ENCODE results near the gene DBN1. TPM values are rescaled to one million over a fixed set of nuclear protein-coding genes. Genes with fewer than 3 reads are reported as not detected.

The DBN1 gene
- total RNA-seq, 1 experiment from 2014 or later, result 29.1 TPM

DNA sequence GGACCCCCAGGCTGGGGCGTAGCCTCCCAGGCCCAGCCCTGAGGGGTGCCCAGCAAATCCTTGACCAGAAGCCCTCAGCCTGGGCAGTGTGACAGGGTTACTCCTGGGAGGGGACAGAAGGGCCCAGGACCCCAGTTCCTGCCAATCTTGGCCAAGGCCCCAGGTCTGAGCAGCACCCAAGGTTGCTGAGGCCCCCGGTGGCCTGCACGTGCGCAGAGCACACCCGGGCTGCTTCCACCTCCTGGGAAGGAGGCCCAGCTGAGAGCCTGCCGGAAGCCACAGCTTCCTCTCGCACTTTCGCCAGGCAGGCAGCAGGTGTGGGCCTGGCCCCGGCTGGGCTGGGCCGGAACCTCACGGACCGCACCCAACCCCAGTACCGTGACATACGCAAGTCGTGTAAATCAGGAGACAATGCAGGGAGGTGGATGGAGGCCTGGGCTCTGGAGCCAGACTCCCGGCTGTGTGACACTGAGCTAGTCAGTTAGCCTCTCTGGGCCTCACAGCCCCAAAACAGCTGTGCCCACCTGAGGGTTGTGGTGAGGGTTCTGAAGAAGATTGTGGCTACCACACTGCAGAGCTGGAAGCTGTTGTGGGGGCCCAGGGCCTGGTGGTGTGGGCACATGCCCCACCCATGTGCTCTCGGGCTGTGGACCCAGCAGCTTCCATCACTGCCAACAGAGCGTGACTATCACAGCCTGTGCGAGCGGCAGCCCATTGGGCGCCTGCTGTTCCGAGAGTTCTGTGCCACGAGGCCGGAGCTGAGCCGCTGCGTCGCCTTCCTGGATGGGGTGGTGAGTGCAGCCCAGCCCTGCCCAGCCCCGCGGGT is 41.9 kb downstream of the DBN1 start:
- peak; percentile 80 for DNase-seq
- H3K79me2 ChIP-seq (ENCODE audit: low read length), result peaks cover 49% of the 10 kb centered on the region

DNA sequence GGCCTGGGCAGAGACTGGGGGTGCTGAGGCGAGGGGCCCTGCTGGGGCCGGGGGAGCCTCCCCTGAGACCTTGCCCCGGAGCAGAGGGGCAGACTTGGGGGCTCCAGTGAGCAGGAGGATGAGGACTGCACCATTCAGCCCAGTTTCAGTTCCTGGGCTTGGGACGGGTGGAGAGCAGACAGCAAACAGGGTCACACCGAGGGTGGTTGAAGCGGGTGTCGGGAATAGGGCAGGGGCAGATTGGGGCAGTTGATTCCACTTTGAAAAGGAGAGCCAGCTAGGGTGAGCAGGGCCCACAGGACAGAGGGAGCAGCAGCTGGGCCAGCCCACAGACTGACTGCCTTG is 42.5 kb downstream of the DBN1 start:
- no peaks in the 10 kb centered on the region for H3K9me3 ChIP-seq (ENCODE audit: low read length)
- peak overlapping the region; percentile 95 for H3K4me2 ChIP-seq (ENCODE audit: low read depth, low read length, poor library complexity, severe bottlenecking)
- peak overlapping the region; percentile 90; the same call in 1 of the 2 replicates for H3K4me3 ChIP-seq (ENCODE audit: low read length)
- H3K27ac ChIP-seq (ENCODE audit: low read length), result peak overlapping the region; percentile 84
- peak; percentile 55 for DNase-seq
- peaks cover 49% of the 10 kb centered on the region for H3K79me2 ChIP-seq (ENCODE audit: low read length)
- peaks cover 50% of the 10 kb centered on the region for H3K4me1 ChIP-seq (ENCODE audit: low read length)
- no peaks in the 10 kb centered on the region for H3K9me2 ChIP-seq (replicated peaks; ENCODE audit: insufficient read depth, low read length)
- peaks cover 20% of the 10 kb centered on the region; the same call in 1 of the 2 replicates for H4K20me1 ChIP-seq (ENCODE audit: insufficient read depth, low read depth, low read length)
- no peak overlapping the region for H2AFZ ChIP-seq (ENCODE audit: low read length)
- H3K36me3 ChIP-seq (ENCODE audit: insufficient read depth, low read length), result peaks cover 27% of the 10 kb centered on the region
- no peaks in the 10 kb centered on the region for H3K27me3 ChIP-seq (ENCODE audit: low read length)
- H3K9ac ChIP-seq (ENCODE audit: low read length), result peak overlapping the region; percentile 92

More for the DNA sequence above, 41.9 kb downstream of the DBN1 start:
- no peaks in the 10 kb centered on the region for H3K27me3 ChIP-seq (ENCODE audit: low read length)
- H3K4me2 ChIP-seq (ENCODE audit: low read depth, low read length, poor library complexity, severe bottlenecking), result peak overlapping the region; percentile 95
- H2AFZ ChIP-seq (ENCODE audit: low read length), result no peak overlapping the region
- H3K4me1 ChIP-seq (ENCODE audit: low read length), result peaks cover 49% of the 10 kb centered on the region
- H4K20me1 ChIP-seq (ENCODE audit: insufficient read depth, low read depth, low read length), result peaks cover 20% of the 10 kb centered on the region; the same call in 1 of the 2 replicates
- peaks cover 27% of the 10 kb centered on the region for H3K36me3 ChIP-seq (ENCODE audit: insufficient read depth, low read length)
- H3K9ac ChIP-seq (ENCODE audit: low read length), result peak overlapping the region; percentile 92
- H3K27ac ChIP-seq (ENCODE audit: low read length), result peak overlapping the region; percentile 84
- no peaks in the 10 kb centered on the region for H3K9me2 ChIP-seq (replicated peaks; ENCODE audit: insufficient read depth, low read length)
- peak overlapping the region; percentile 90; the same call in 1 of the 2 replicates for H3K4me3 ChIP-seq (ENCODE audit: low read length)
- H3K9me3 ChIP-seq (ENCODE audit: low read length), result no peaks in the 10 kb centered on the region

DNA sequence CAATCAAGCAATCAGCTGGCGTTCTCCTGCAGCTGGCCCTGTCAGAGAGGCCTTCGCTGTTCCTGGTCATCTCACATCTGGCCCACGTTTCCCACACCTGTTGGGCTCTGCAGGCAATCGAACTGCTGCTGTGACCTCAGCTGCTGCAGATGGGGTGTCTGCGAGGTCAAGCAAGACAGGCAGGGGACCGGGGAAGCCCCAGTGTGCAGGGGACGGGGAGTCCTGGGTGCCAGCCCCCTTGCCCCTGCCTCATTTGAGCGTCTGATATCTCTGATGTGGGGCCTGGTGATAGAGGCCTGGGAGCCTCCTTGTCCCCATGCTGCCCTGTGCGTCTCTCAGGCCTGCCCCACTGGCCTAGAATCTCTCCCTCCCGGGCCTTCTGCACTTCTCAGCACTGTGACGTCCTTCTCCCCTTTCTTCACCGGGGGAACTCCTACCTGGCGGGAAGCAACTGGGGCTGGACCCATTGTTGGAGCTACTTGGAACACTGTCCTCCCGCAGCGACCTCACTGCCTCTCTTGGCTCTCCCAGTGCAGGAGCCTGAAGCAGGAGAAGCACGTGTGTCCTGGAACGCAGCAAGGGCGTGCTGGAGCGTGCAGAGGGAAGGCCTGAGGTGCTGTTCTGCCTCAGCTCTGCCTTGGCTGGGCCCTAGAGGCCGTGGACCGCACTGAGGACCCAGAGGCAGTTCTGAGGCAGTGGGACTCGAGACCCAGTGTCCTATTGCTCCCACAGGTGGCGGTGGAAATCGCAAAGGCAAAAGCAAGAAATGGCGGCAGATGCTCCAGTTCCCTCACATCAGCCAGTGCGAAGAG is 43.1 kb downstream of the DBN1 start:
- no peaks in the 10 kb centered on the region for H3K9me3 ChIP-seq (ENCODE audit: low read length)
- peaks cover 49% of the 10 kb centered on the region for H3K79me2 ChIP-seq (ENCODE audit: low read length)
- peak overlapping the region; percentile 90 for H3K4me3 ChIP-seq (ENCODE audit: low read length)
- peaks cover 25% of the 10 kb centered on the region for H3K36me3 ChIP-seq (ENCODE audit: insufficient read depth, low read length)
- no peaks in the 10 kb centered on the region for H3K27me3 ChIP-seq (ENCODE audit: low read length)
- peaks cover 56% of the 10 kb centered on the region for H3K4me1 ChIP-seq (ENCODE audit: low read length)
- H3K27ac ChIP-seq (ENCODE audit: low read length), result peak overlapping the region; percentile 84
- peaks cover 20% of the 10 kb centered on the region; the same call in 1 of the 2 replicates for H4K20me1 ChIP-seq (ENCODE audit: insufficient read depth, low read depth, low read length)
- DNase-seq, result peak; percentile 41
- H3K9me2 ChIP-seq (replicated peaks; ENCODE audit: insufficient read depth, low read length), result no peaks in the 10 kb centered on the region
- peak overlapping the region; percentile 92 for H3K9ac ChIP-seq (ENCODE audit: low read length)
- H3K4me2 ChIP-seq (ENCODE audit: low read depth, low read length, poor library complexity, severe bottlenecking), result peak overlapping the region; percentile 95
- no peak overlapping the region for H2AFZ ChIP-seq (ENCODE audit: low read length)

DNA sequence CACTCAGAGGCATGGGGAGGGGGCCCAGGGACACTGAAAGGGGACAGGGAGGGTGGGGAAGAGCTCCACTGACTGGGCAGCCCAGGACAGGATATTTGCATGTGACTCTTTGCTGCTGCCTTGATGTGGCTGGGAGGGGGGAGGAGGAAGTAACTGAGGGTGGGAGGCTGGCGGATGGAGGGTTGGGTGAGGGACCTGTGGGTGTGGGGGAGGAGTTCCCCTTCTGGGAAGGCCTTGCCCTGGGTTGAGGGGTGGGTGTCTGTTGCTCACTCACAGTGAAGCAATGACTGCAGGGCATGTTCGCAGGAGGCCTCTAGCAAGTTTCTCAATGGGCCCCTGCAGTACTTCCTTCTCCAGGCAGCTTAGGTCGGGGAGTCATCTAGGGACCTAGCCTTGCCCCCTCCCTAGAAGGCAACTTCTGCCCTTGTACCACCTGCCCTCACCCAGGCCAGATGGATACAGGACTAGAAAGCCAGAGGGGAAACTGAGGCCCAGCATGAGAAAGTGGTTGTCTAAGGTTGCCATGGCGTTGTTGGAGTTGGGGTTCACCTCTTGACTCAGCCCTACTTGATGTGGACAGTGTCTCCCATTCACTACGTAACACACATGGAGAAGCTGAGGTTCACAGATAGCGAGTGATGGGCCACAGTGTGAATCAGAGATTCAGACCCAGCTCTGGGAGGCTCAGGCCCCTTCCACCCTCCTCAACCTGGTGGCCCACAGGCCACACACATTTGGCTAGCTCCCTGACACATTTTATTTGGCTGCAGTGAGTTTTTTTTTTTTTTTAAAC is 44.0 kb downstream of the DBN1 start:
- Histone ChIP-seq H3K27ac (ENCODE audit: low read length) (peak overlapping the region; percentile 84), H3K79me2 (ENCODE audit: low read length) (peaks cover 49% of the 10 kb centered on the region), H3K9ac (ENCODE audit: low read length) (peak overlapping the region; percentile 92), H2AFZ (ENCODE audit: low read length) (no peak overlapping the region), H3K36me3 (ENCODE audit: insufficient read depth, low read length) (peaks cover 21% of the 10 kb centered on the region), H3K4me3 (ENCODE audit: low read length) (peak overlapping the region; percentile 90), H3K4me2 (ENCODE audit: low read depth, low read length, poor library complexity, severe bottlenecking) (peak overlapping the region; percentile 95), H3K27me3 (ENCODE audit: low read length) (no peaks in the 10 kb centered on the region), H3K9me2 (replicated peaks; ENCODE audit: insufficient read depth, low read length) (no peaks in the 10 kb centered on the region), H4K20me1 (ENCODE audit: insufficient read depth, low read depth, low read length) (peaks cover 20% of the 10 kb centered on the region; the same call in 1 of the 2 replicates), H3K9me3 (ENCODE audit: low read length) (no peaks in the 10 kb centered on the region), H3K4me1 (ENCODE audit: low read length) (peaks cover 58% of the 10 kb centered on the region)
- peak; percentile 79 for DNase-seq

DNA sequence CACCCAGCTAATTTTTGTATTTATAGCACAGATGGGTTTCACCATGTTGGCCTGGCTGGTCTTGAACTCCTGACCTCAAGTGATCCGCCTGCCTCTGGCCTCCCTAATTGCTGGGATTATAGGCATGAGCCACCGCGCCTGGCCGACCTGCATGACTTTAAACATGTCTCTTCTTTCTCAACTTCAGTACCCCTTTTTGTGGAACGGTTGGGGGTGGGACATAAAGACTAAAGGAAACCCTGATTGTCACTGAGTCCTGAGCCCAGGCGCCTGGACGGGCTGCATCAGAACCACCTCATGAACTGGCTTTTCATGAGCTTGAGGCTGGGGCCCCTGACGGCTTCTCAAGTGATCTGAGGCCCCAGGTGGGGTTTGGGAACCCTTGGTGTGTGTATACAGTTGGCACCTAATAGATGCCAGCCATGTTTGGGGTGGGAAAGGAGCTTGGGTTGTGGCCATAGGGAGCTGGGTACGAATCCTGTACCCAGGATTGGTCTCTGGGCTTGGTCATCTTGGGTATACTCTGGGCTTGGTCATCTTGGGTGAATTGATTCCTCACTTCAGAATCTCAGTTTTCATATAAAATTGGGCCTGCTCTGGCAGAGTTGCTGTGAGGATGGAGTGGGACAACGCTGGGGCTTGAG is 44.7 kb downstream of the DBN1 start:
- DNase-seq, result no peak
- peak overlapping the region; percentile 92 for H3K9ac ChIP-seq (ENCODE audit: low read length)
- peak overlapping the region; percentile 90 for H3K4me3 ChIP-seq (ENCODE audit: low read length)

DNA sequence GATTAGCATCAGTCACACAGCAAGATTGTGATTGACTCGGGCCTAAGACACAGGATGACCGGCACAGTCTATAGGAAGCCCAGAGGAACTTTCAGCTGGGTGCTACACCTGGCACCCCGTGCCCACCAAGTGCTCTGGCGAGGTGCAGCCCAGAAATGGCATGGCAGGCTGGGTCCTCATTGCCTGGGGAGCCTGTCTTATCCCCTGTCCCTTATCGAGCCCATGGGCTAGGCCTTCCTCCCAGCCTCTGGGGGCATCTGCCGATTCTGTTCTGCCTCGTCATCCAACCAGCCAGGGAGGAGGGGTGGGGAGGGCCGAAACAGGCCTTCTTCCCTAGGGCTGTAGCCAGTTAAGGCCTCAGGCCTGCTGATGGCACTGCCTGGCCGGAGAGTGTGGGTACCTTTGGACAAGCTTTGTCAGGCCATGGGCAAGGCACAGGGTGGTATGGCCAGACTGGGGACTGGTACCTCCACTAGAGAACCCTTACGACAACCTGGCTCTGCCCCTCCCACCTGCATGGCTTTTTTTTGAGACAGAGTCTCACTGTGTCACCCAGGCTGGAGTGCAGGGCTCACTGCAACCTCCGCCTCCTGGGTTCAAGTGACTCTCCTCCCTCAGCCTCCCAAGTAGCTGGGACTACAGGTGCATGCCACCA is 45.4 kb downstream of the DBN1 start:
- Histone ChIP-seq H3K36me3 (ENCODE audit: insufficient read depth, low read length) (peaks cover 12% of the 10 kb centered on the region), H3K9me2 (replicated peaks; ENCODE audit: insufficient read depth, low read length) (no peaks in the 10 kb centered on the region), H3K4me2 (ENCODE audit: low read depth, low read length, poor library complexity, severe bottlenecking) (peak overlapping the region; percentile 95), H3K4me1 (ENCODE audit: low read length) (peaks cover 58% of the 10 kb centered on the region), H4K20me1 (ENCODE audit: insufficient read depth, low read depth, low read length) (peaks cover 20% of the 10 kb centered on the region; the same call in 1 of the 2 replicates), H3K9ac (ENCODE audit: low read length) (peak overlapping the region; percentile 92), H3K79me2 (ENCODE audit: low read length) (peaks cover 49% of the 10 kb centered on the region), H3K9me3 (ENCODE audit: low read length) (no peaks in the 10 kb centered on the region), H3K27me3 (ENCODE audit: low read length) (no peaks in the 10 kb centered on the region), H3K27ac (ENCODE audit: low read length) (peak overlapping the region; percentile 84), H2AFZ (ENCODE audit: low read length) (no peak overlapping the region), H3K4me3 (ENCODE audit: low read length) (peak overlapping the region; percentile 90)
- peak; percentile 49 for DNase-seq

More for the DNA sequence above, 44.7 kb downstream of the DBN1 start:
- Histone ChIP-seq H3K27ac (ENCODE audit: low read length) (peak overlapping the region; percentile 84), H3K4me2 (ENCODE audit: low read depth, low read length, poor library complexity, severe bottlenecking) (peak overlapping the region; percentile 95), H3K4me1 (ENCODE audit: low read length) (peaks cover 58% of the 10 kb centered on the region), H4K20me1 (ENCODE audit: insufficient read depth, low read depth, low read length) (peaks cover 20% of the 10 kb centered on the region; the same call in 1 of the 2 replicates), H3K79me2 (ENCODE audit: low read length) (peaks cover 49% of the 10 kb centered on the region), H3K36me3 (ENCODE audit: insufficient read depth, low read length) (peaks cover 16% of the 10 kb centered on the region), H3K27me3 (ENCODE audit: low read length) (no peaks in the 10 kb centered on the region), H2AFZ (ENCODE audit: low read length) (no peak overlapping the region), H3K9me3 (ENCODE audit: low read length) (no peaks in the 10 kb centered on the region), H3K9me2 (replicated peaks; ENCODE audit: insufficient read depth, low read length) (no peaks in the 10 kb centered on the region)

DNA sequence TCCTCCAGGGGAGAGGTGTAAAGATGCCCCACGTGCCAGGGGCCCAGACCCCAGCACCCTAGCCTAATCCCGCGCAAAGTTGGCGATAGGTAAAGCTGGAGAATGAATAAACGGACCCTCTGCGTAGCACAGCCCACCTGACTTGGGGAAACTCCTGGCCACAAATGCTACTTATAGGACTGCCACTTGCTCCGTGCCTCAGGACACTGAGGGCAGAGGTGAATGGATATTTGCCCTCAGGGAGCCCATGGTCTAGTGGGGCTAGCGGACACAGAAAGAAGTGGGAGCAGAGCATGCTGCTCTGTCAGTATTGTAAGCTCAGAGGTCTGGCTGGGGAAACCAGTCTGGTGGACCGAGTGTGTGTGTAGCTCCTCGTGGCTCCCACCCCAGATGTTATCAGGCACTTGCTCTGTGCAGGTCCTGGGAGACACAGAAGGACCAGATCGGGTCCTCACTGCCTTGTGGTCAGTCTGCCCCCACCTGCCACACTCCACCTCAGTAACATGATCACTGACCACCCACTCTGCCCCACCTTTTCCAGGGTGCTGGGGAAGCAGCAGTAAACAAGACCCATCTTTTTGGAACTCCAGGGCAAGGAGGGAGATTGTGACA is 46.1 kb downstream of the DBN1 start:
- peaks cover 49% of the 10 kb centered on the region for H3K79me2 ChIP-seq (ENCODE audit: low read length)
- peaks cover 58% of the 10 kb centered on the region for H3K4me1 ChIP-seq (ENCODE audit: low read length)
- peak; percentile 67 for DNase-seq
- H3K4me2 ChIP-seq (ENCODE audit: low read depth, low read length, poor library complexity, severe bottlenecking), result peak overlapping the region; percentile 95
- H3K4me3 ChIP-seq (ENCODE audit: low read length), result peak overlapping the region; percentile 90
- H3K9me2 ChIP-seq (replicated peaks; ENCODE audit: insufficient read depth, low read length), result no peaks in the 10 kb centered on the region
- no peaks in the 10 kb centered on the region for H3K27me3 ChIP-seq (ENCODE audit: low read length)
- no peaks in the 10 kb centered on the region for H3K9me3 ChIP-seq (ENCODE audit: low read length)
- H3K9ac ChIP-seq (ENCODE audit: low read length), result peak overlapping the region; percentile 92
- H2AFZ ChIP-seq (ENCODE audit: low read length), result no peak overlapping the region
- H3K27ac ChIP-seq (ENCODE audit: low read length), result peak overlapping the region; percentile 84
- H4K20me1 ChIP-seq (ENCODE audit: insufficient read depth, low read depth, low read length), result peaks cover 20% of the 10 kb centered on the region; the same call in 1 of the 2 replicates
- H3K36me3 ChIP-seq (ENCODE audit: insufficient read depth, low read length), result peaks cover 5% of the 10 kb centered on the region; the same call in 1 of the 2 replicates
